ENCODE results near the gene EFNB3. TPM values are rescaled to one million over a fixed set of nuclear protein-coding genes. Genes with fewer than 3 reads are reported as not detected.
A peak's percentile ranks its signal among the peaks of the same experiment; 100 is the strongest.

Gene EFNB3
- total RNA-seq, 1 donor from 2014 or later, result 0.11 TPM

- intact Hi-C loops (cut with DNase I), result no loop called here
- ATAC-seq (no peak), DNase-seq (ENCODE audit: missing footprints) (no peak)
Observed at GRCh38 chr17:7714721-7715594, 10.0 kb downstream of the EFNB3 start.

- no peak for ATAC-seq
- intact Hi-C loops (cut with DNase I), result no loop called here
- no peak for DNase-seq (ENCODE audit: missing footprints)
Observed at GRCh38 chr17:7715936-7716886, 11.2 kb downstream of the EFNB3 start.

DNA sequence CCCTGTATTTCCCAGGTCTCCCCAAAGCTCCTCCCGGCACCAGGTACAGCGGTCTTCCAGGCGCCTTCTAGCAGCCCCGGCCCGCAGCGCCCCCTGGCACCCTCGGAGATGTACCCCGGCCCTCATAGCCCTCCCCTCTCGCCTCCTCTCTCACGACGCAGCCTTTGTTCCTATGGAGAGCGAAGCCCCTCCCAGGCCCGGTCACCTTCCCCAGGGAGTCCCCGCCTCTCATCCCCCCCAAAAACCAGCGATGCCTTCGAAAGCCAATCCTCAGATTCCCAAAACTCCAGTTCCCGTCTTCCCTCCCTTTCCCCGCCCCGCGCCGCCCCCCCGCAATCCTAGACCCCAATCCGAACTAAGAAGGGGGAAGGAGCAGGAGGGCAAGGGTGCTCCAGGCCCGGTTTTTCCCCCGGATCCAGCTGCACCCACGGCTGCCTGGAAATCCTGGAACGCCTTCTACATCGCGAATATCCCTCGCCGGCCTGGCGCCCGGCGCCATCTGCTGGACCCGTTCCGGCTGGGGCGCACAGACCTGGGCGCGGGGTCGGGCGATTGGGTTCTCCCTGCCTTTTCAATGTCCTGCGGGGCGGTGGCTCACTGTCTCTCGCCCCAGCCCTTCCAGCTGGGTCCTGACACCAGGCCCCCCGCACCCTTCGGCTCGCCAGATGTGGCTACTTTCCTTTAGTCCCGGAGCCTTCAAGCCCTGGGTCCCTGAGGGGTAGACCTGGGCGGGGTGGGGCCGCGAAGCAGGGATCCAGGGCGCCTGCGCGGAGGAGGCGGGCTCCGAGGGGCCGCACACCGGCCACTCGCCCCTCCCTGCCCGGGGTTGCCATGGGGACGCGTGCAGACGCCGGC is 12.1 kb downstream of the EFNB3 start, which contains the start of gene DNAH2:
Gene DNAH2 (plus strand): TSS at position 844 of the 855 bp plus-strand sequence. CDS start 1,991 bp downstream, outside the sequence.
- intact Hi-C loops (cut with DNase I), result no loop called here
- peak; percentile 72 for DNase-seq (ENCODE audit: missing footprints)
- peak; percentile 83 for ATAC-seq

DNA sequence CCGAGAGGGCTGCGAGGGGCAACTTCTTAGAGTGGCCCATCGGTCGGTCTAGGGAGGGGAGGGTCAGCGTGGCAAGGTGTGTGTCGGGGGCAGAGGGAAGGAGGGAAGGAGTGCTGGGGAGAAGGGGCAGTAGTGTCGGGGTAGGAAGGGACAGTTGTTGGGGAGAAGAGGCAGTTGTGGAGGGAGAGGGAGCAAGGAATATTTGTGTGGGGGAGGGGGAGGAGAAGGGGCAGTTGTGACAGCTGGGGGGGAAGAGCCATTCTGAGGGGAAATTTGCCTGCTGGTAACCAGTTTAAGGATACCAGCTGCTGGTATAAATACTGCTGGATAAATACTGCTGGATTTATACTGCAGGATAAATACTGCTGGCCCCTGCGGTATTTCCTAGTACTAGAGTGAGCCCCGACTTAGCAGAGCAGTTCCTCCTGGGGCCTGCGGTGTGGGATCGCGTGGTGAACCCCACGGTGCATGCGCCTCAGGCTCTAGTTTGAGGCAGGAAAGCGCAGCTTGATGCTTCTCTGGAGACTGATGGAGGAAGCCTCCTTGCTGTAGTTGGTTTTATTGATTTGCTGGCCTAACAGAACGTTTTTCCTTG is 12.9 kb downstream of the EFNB3 start:
- DNase-seq (ENCODE audit: missing footprints) (no peak), ATAC-seq (no peak)
- intact Hi-C loops (cut with DNase I), result no loop called here

- intact Hi-C loops (cut with DNase I), result no loop called here
- no peak for ATAC-seq
- no peak for DNase-seq (ENCODE audit: missing footprints)
Observed at GRCh38 chr17:7719661-7720060, 14.7 kb downstream of the EFNB3 start.

DNA sequence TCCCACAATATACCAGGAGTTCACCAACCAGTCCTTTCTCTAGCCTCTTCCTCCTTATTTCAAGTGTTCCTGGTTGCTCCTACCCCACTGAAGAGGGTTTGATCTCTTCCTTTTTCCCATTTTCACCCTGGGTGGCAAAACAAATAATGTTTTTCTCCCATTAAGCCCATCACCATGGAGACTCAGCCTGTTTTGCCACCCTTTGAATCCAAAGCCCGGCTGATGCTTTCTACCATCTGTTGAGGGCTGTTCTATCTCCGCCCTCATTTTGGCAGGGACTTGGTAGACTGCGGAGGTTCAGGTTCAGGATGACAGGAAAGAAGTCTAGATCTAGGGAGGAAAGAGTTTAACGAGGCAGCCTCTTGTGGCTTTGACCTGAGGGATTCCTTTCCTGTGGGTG is 15.1 kb downstream of the EFNB3 start:
- no peak for DNase-seq (ENCODE audit: missing footprints)
- no peak for ATAC-seq
- intact Hi-C loops (cut with DNase I), result no loop called here

DNA sequence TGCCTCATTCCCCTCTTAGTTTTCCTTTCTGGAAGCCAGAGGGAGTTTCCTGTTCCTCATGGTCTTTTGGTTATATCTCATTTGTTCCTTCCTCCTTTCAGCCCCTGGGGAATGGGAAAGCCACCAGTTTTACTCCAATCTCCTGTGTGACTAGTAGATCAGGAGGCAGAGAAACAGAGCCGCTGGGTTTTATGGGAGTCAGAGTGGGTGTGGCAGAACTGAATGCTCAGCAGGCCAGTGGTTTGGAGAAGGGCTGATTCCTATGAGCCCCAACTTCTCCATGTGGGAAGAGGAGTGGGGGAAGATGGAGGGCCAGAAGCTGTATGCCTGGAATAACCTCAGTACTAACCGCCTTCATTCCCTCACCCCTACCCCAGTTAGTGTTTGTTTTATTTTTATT is 16.6 kb downstream of the EFNB3 start:
- DNase-seq (ENCODE audit: missing footprints), result no peak
- ATAC-seq, result no peak
- intact Hi-C loops (cut with DNase I), result no loop called here

GRCh38 chr17:7727886-7728285 is 22.9 kb downstream of the EFNB3 start:
- no peak for ATAC-seq
- intact Hi-C loops (cut with DNase I), result no loop called here
- DNase-seq (ENCODE audit: missing footprints), result no peak

DNA sequence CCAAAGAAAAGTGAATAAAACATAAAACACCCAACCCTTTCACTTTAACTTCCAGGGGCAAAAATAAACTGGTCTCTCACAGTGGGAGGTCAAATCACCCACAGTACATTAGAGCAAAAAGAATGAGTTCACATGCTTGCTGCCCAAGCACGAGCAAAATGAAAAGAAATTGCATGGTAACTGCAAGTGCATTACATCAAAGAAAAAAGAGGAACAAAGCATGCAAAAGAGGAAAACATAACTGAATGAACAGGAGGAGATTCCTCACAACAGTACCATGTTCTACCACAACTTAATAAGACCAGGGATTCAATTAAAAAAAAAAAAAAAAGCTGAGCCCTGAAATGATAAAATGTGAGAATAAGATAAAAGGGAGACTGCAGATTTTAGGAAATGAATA is 24.8 kb downstream of the EFNB3 start:
- intact Hi-C loops (cut with DNase I), result no loop called here
- DNase-seq (ENCODE audit: missing footprints), result no peak
- ATAC-seq, result no peak

GRCh38 chr17:7732981-7733539 is 28.1 kb downstream of the EFNB3 start:
- intact Hi-C loops (cut with DNase I), result no loop called here
- ATAC-seq (no peak), DNase-seq (ENCODE audit: missing footprints) (no peak)

DNA sequence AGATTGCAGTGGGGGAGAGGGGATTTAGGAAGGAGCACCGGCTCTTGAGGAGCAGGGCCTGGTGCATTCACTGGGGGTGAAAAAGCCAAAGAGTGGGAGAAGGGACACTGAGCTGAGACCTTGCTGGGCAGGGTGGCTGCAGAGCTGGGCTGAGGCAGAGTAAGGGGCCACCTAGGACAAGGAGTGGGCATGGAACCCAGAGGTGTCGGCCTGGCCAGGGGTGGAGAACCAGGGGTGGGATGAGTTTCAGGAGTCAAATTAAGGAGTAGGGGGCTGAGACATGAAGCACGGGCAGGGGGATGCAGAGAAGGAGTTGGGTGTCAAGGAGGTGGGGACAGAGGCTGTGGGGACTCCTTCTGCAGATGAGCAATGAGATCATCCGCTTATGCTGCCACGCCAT is 32.6 kb downstream of the EFNB3 start:
- intact Hi-C loops (cut with DNase I), result no loop called here
- no peak for ATAC-seq
- no peak for DNase-seq (ENCODE audit: missing footprints)

GRCh38 chr17:7739746-7740145 is 34.7 kb downstream of the EFNB3 start:
- ATAC-seq (no peak), DNase-seq (ENCODE audit: missing footprints) (no peak)
- intact Hi-C loops (cut with DNase I), result loop anchor here (5.0 kb wide), 1 partner anchor 248 kb away; no protein-coding TSS in a partner anchor

GRCh38 chr17:7740481-7741001 is 35.5 kb downstream of the EFNB3 start:
- intact Hi-C loops (cut with DNase I), result loop anchor here (5.0 kb wide), 1 partner anchor 247 kb away; no protein-coding TSS in a partner anchor
- DNase-seq (ENCODE audit: missing footprints), result no peak
- ATAC-seq, result no peak

- intact Hi-C loops (cut with DNase I), result loop anchor here (2.0 to 5.0 kb wide), 2 partner anchors 110 to 245 kb away; no protein-coding TSS in a partner anchor
- DNase-seq (ENCODE audit: missing footprints) (no peak), ATAC-seq (no peak)
Observed at GRCh38 chr17:7742729-7743128, 37.7 kb downstream of the EFNB3 start.

GRCh38 chr17:7744416-7744815 is 39.4 kb downstream of the EFNB3 start:
- no peak for ATAC-seq
- intact Hi-C loops (cut with DNase I), result loop anchor here (5.0 kb wide), 1 partner anchor 243 kb away; no protein-coding TSS in a partner anchor
- DNase-seq (ENCODE audit: missing footprints), result no peak

DNA sequence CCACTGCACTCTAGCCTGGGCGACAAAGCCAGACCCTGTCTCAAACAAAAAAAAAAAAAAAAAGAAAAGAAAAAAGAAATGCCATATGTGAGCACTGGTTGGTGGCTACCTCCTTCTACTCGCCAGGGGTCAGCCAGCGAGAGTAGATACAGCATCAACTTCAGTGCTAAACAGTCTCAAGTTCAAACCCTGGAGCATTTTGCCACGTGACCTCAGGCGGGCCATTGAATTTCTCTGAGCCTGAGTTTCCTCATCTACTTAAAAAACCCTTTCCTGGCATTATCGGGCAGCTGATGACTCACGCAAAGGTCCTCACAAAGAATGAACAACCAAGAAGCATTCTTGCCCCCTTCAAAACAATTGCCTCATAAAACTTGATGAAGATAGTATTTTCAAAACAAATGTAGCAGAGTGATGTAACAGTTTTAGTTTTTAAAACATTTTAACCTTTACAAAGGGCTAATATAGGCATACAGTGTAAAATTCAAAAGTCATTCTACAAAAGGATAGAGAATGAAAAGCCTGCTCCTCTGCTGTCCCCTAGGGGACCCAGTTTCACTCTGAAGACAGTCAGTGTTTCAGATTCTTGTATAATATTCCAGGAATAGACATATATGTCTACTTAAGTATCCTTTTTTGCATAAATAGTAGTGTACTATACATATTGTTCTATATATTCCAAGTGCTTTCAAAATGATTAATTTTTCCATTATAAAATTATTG is 40.9 kb downstream of the EFNB3 start:
- ATAC-seq (no peak), DNase-seq (ENCODE audit: missing footprints) (no peak)
- intact Hi-C loops (cut with DNase I), result no loop called here

DNA sequence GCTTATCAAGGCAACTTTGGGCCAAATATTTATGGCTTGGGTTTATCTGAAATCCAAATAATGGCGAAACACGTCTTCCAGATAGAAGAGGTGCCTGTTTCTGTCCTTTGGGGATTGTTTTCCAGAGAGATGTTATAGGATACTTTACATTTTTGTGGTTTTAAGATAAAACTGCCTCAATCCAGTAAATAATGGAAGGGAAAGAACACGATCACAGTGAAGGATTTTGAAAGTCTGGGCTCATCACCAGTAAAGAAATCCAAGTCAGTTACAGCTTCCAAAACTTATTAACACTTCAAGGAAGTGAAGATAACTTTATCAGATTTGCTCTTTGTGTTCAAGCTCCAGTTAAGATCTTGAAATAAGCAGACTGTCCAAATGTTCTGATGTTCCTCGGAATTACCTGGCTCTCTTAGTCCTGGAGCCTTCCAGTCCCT is 42.7 kb downstream of the EFNB3 start:
- intact Hi-C loops (cut with DNase I), result no loop called here
- ATAC-seq (no peak), DNase-seq (ENCODE audit: missing footprints) (no peak)
